HepG2 (cell line): ENCODE data around the gene ZNF33B. TPM values are rescaled to one million over a fixed set of nuclear protein-coding genes. Genes with fewer than 3 reads are reported as not detected.

Experiments used
- AGO2 ChIP-seq: fragments of 200-400 bp; formaldehyde crosslinking; optimal IDR thresholded peaks from 2 replicates; pipeline ENCODE3; 2017; ENCODE audit warnings: mild to moderate bottlenecking, low read depth, low read length, moderate library complexity
- CAMTA2 ChIP-seq: sonication (generic); formaldehyde crosslinking; IDR thresholded peaks from 2 replicates; pipeline ENCODE4 v1.4.0; 2020; ENCODE audit warnings: mild to moderate bottlenecking, missing genetic modification reagents, borderline replicate concordance
- FOXP4 ChIP-seq: sonication (generic); formaldehyde crosslinking; IDR thresholded peaks from 2 replicates; pipeline ENCODE4 v1.4.0; 2020; ENCODE audit warnings: missing genetic modification reagents
- GMEB1 ChIP-seq: sonication (generic); formaldehyde crosslinking; IDR thresholded peaks from 2 replicates; pipeline ENCODE4 v1.5.1; 2020; ENCODE audit warnings: missing genetic modification reagents, mild to moderate bottlenecking, borderline replicate concordance
- HES4 ChIP-seq: sonication (generic); formaldehyde crosslinking; IDR thresholded peaks from 2 replicates; pipeline ENCODE4 v1.9.0; 2021; ENCODE audit warnings: mild to moderate bottlenecking, missing genetic modification reagents, borderline replicate concordance
- KDM2A ChIP-seq: sonication (generic); formaldehyde crosslinking; IDR thresholded peaks from 2 replicates; pipeline ENCODE4 v1.4.0; 2020; ENCODE audit warnings: low read depth, missing genetic modification reagents, borderline replicate concordance
- KMT2B ChIP-seq: IDR thresholded peaks from 2 replicates; pipeline ENCODE4 v1.6.1; 2016; ENCODE audit warnings: missing genetic modification reagents, missing compliant biosample characterization
- LCORL ChIP-seq, 2 experiments: fragments of 450-650 bp in 1 of 2; sonication (generic) in 1 of 2; formaldehyde crosslinking in 1 of 2; IDR thresholded peaks; 2 replicates each; pipeline versions ENCODE4 v1.5.0 to v1.6.1; 2017 to 2020; ENCODE audit warnings: antibody characterized with exemption in 1 of 2, missing genetic modification reagents in 1 of 2
- MAX ChIP-seq: IDR thresholded peaks from 2 replicates; pipeline ENCODE4 v1.6.1; 2012; ENCODE audit warnings: inconsistent platforms
- MIER3 ChIP-seq: IDR thresholded peaks from 2 replicates; pipeline ENCODE4 v1.6.1; 2016; ENCODE audit warnings: missing compliant biosample characterization, borderline replicate concordance
- MTA1 ChIP-seq: sonication (generic); formaldehyde crosslinking; IDR thresholded peaks from 2 replicates; pipeline ENCODE4 v1.4.0; 2020; ENCODE audit warnings: missing genetic modification reagents, mild to moderate bottlenecking, borderline replicate concordance
- NRL ChIP-seq: sonication (generic); formaldehyde crosslinking; IDR thresholded peaks from 2 replicates; pipeline ENCODE4 v1.5.0; 2020; ENCODE audit warnings: missing genetic modification reagents, mild to moderate bottlenecking, moderate library complexity, borderline replicate concordance
- RELA ChIP-seq: sonication (generic); formaldehyde crosslinking; IDR thresholded peaks from 2 replicates; pipeline ENCODE4 v1.4.0; 2020; ENCODE audit warnings: missing genetic modification reagents
- RXRA ChIP-seq: sonication (generic); formaldehyde crosslinking; IDR thresholded peaks from 2 replicates; pipeline ENCODE4 v1.5.1; 2020; ENCODE audit warnings: missing genetic modification reagents
- SAP130 ChIP-seq: IDR thresholded peaks from 2 replicates; pipeline ENCODE4 v1.6.1; 2016; ENCODE audit warnings: low read depth
- SMAD1 ChIP-seq: sonication (generic); formaldehyde crosslinking; IDR thresholded peaks from 2 replicates; pipeline ENCODE4 v1.4.0; 2020; ENCODE audit warnings: missing genetic modification reagents, low read depth, mild to moderate bottlenecking, borderline replicate concordance
- ZBTB26 ChIP-seq: IDR thresholded peaks from 2 replicates; pipeline ENCODE4 v1.6.1; 2016; ENCODE audit warnings: missing compliant biosample characterization, missing genetic modification reagents, borderline replicate concordance
- ZBTB7A ChIP-seq: sonication (generic); formaldehyde crosslinking; IDR thresholded peaks from 2 replicates; pipeline ENCODE4 v1.8.0; 2022; ENCODE audit warnings: mild to moderate bottlenecking, missing genetic modification reagents
- ZKSCAN1 ChIP-seq: fragments of 150-350 bp; IDR thresholded peaks from 2 replicates; pipeline ENCODE4 v1.6.1; 2014; ENCODE audit warnings: low read length
- ZNF12 ChIP-seq: sonication (generic); formaldehyde crosslinking; IDR thresholded peaks from 2 replicates; pipeline ENCODE4 v1.5.0; 2020; ENCODE audit warnings: missing genetic modification reagents
- ZNF564 ChIP-seq: sonication (generic); formaldehyde crosslinking; IDR thresholded peaks from 2 replicates; pipeline ENCODE4 v1.8.1; 2023; ENCODE audit warnings: mild to moderate bottlenecking, missing genetic modification reagents
- ZNF607 ChIP-seq: sonication (generic); formaldehyde crosslinking; IDR thresholded peaks from 2 replicates; pipeline ENCODE4 v1.5.1; 2020; ENCODE audit warnings: missing genetic modification reagents, mild to moderate bottlenecking, borderline replicate concordance
- polyA plus RNA-seq, 8 experiments: library from polyadenylated mRNA; depleted of rRNA in 3 of 8; stranded (reverse) in 7 of 8; unstranded in 1 of 8; fragments of >200 nt; fragmentation: Illumina TruSeq in 4 of 8; extraction: Trizol in 4 of 8; gene quantifications; 2 replicates each; pipeline versions ENCODE4 v1.2.1 to v1.2.3, GENCODE V29; 2011 to 2016; ENCODE audit warnings: low read depth in 4 of 8, missing spikeins in 1 of 8, mixed read lengths in 1 of 8; ENCODE audit not compliant: insufficient read depth in 1 of 8
- total RNA-seq, 5 experiments: library from RNA; depleted of rRNA; stranded (reverse); fragments of >200 nt; fragmentation: Illumina TruSeq; extraction: Trizol; gene quantifications; 2 replicates each; pipeline ENCODE4 v1.2.3, GENCODE V29; 2016; ENCODE audit warnings: low read depth in 1 of 5
- TF ChIP-seq, protein P1 (sequence below): sonication (generic); formaldehyde crosslinking; IDR thresholded peaks from 2 replicates; pipeline ENCODE4 v1.8.1; 2022; ENCODE audit warnings: mild to moderate bottlenecking, missing genetic modification reagents

Gene ZNF33B
- total and polyA plus RNA-seq, 2 of the 13 experiments (the other 11 are each of a cell fraction or from before 2014, with no cell fraction given) = 18.4 to 23.5 TPM

- TF ChIP-seq MAX (peak; percentile 94), KMT2B (CRISPR knock-in tag) (peak; percentile 91), SAP130 (CRISPR knock-in tag) (peak; percentile 68), ZNF564 (CRISPR knock-in tag) (0 out of 2 replicates have a peak, but pooled peaks have one; percentile 62), HES4 (CRISPR knock-in tag) (no peak; the same call in 1 of the 2 replicates), RXRA (CRISPR knock-in tag) (peak; percentile 58; the same call in 1 of the 2 replicates), SMAD1 (CRISPR knock-in tag) (peak; percentile 28; the same call in 1 of the 2 replicates), RELA (CRISPR knock-in tag) (peak; percentile 34; the same call in 1 of the 2 replicates), ZKSCAN1 (peak; percentile 26; the same call in 1 of the 2 replicates), LCORL (IDR thresholded peaks at IDR 0.05) (no peak), LCORL (CRISPR knock-in tag; IDR thresholded peaks at IDR 0.05) (peak; percentile 67), ZNF607 (CRISPR knock-in tag) (peak; percentile 79), NRL (peak; percentile 77), KDM2A (CRISPR knock-in tag) (peak; percentile 70), CAMTA2 (CRISPR knock-in tag) (0 out of 2 replicates have a peak, but pooled peaks have one; percentile 13), GMEB1 (CRISPR knock-in tag) (peak; percentile 94), MTA1 (CRISPR knock-in tag) (peak; percentile 52; the same call in 1 of the 2 replicates), FOXP4 (CRISPR knock-in tag) (peak; percentile 71; the same call in 1 of the 2 replicates), AGO2 (peak; percentile 77), MIER3 (CRISPR knock-in tag) (peak; percentile 55; the same call in 1 of the 2 replicates), ZBTB7A (CRISPR knock-in tag) (peak; percentile 70), ZNF12 (CRISPR knock-in tag) (peak; percentile 8; the same call in 1 of the 2 replicates), ZBTB26 (CRISPR knock-in tag) (peak; percentile 19; the same call in 1 of the 2 replicates)
- TF ChIP-seq, protein P1, sequence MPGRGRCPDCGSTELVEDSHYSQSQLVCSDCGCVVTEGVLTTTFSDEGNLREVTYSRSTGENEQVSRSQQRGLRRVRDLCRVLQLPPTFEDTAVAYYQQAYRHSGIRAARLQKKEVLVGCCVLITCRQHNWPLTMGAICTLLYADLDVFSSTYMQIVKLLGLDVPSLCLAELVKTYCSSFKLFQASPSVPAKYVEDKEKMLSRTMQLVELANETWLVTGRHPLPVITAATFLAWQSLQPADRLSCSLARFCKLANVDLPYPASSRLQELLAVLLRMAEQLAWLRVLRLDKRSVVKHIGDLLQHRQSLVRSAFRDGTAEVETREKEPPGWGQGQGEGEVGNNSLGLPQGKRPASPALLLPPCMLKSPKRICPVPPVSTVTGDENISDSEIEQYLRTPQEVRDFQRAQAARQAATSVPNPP (CRISPR knock-in tag) = peak; percentile 66; the same call in 1 of the 2 replicates
These were observed at the start of gene ZNF33B (continued) for GRCh38 chr10:42638055-42638820.
